Ishikawa (cell line): Measurements from ENCODE around the gene PSMC6.

Source experiments
- CEBPB ChIP-seq: IDR thresholded peaks from 2 replicates; pipeline ENCODE4 v1.6.1; 2012
- MAX ChIP-seq: IDR thresholded peaks from 2 replicates; pipeline ENCODE4 v1.6.1; 2012
- USF1 ChIP-seq: IDR thresholded peaks from 2 replicates; pipeline ENCODE4 v1.6.1; 2012
- YY1 ChIP-seq: IDR thresholded peaks from 2 replicates; pipeline ENCODE4 v1.6.1; 2012; ENCODE audit warnings: low read depth

DNA sequence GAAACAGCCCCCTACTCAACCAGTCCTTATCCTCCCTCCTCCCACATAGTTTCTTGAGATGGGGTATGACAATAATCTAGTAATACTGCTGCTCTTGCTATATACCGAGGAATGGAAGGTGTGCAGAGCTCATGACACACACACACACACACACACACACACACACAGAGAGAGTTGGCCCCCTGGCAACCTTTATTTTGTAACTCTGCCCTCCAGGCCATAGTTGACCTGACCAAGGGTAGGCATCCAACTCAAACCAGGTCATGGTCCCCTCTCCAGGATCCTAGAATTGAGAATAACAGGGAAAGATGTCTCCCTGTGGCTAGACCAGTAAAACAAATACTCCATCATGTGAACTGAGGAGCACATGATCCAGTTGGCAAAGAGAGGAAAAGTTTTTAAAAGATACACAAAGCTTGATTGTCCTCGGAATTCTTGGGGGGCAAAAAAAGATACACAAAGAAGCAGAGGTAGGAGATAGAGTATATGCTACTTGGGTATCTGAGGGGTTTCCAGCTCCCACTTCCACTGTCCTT, 22.9 kb upstream of the PSMC6 start:
- TF ChIP-seq CEBPB (no peak), USF1 (no peak), YY1 (no peak), MAX (no peak)
